Stimulated activated CD8-positive, alpha-beta memory T cell treated with anti-CD3 and anti-CD28 coated beads, Interleukin-15, amount 100 ng/mL, for 4 hours (primary cell): ENCODE measurements around the gene MARK1.

Experiments
- DNase-seq, 2 donors: peaks; one replicate each; pipeline ENCODE4 v3.0.0-alpha.2; 2020; ENCODE audit warnings: low read depth in 2 of 2

Gene MARK1

DNA sequence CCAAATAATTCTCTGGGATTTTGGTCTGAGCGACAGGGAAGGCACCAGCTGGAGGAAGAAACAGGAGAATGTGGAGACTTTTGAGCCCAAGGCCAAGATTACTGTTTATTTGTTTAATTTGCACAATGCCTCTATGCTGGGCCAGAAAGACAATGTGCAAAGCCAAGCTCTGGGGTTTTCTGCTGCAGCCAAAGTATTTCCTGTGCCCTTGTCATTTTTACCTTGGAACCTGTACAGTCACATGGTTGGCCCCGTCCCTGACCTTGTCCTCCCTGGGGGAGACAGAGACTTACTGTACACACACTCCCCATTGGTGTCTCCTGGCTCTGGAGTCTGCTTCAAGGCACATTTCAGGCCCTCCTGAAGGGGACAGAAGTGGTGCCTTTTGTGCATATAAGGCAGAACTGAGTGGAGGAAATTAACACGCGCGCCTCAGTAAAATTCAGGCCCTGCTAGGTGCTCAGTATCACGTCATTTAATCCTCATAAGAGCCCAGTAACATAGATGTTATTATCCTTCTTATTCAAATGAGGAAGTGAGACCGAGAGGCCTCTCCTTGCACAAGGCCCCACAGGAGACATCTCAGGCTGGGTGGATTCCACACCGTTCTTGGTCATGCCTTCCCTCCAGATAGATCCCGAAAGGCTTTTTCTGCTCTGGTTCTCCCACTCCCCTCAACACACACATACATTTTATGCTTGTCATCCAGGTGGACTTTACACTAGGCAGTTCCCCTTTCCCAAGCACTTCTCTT lies 183.3 kb downstream of the MARK1 start:
- no peak for DNase-seq
